Prostate gland (tissue), 2 donors: ENCODE data around the gene IL10RB. TPM values are rescaled to one million over a fixed set of nuclear protein-coding genes. Genes with fewer than 3 reads are reported as not detected.

Source experiments
- DNase-seq: peaks from one replicate; pipeline ENCODE4 v3.0.0-alpha.2; 2019; ENCODE audit warnings: low spot score
- H3K27ac ChIP-seq, 2 donors: fragments of 200-600 bp; sonication (generic); 2 replicates each; pipeline ENCODE4 v1.5.1; 2017 to 2019
- H3K27me3 ChIP-seq: fragments of 200-600 bp; sonication (generic); replicated peaks from 2 replicates; pipeline ENCODE4 v1.5.1; 2019; ENCODE audit not compliant: insufficient read depth
- H3K36me3 ChIP-seq, 2 donors: fragments of 200-600 bp; sonication (generic); 1 replicate in 1 of 2; 2 replicates in 1 of 2; pipeline versions ENCODE4 v1.5.1 to v1.8.1; 2017 to 2019
- H3K4me1 ChIP-seq: fragments of 200-600 bp; sonication (generic); replicated peaks from 2 replicates; pipeline ENCODE4 v1.5.1; 2019
- H3K4me3 ChIP-seq, 2 donors: fragments of 200-600 bp; sonication (generic); 2 replicates each; pipeline ENCODE4 v1.5.1; 2017 to 2019
- H3K9me3 ChIP-seq: fragments of 200-600 bp; sonication (generic); 2 replicates; pipeline ENCODE4 v1.5.1; 2017
- POLR2A ChIP-seq: fragments of 450-650 bp; IDR thresholded peaks from one replicate; pipeline ENCODE4 v1.6.1; 2016; ENCODE audit warnings: antibody characterized with exemption, mild to moderate bottlenecking
- POLR2AphosphoS5 ChIP-seq: sonication (generic); formaldehyde crosslinking; IDR thresholded peaks from one replicate; pipeline ENCODE4 v1.6.1; 2017; ENCODE audit warnings: antibody characterized with exemption
- WGBS: methylation state at CpG from one replicate; pipeline ENCODE4 v1.1.5; 2018; 5-methylcytosine and 5-hydroxymethylcytosine counted together
- intact Hi-C: fragments of 100-400 bp; cut with DNase I; formaldehyde crosslinking; loops from one replicate; pipeline ENCODE4 v1.14.2; 2022
- total RNA-seq, 2 donors: library from RNA; depleted of rRNA; stranded (reverse); fragments of >200 nt; gene quantifications; one replicate each; pipeline ENCODE4 v1.1.0, GENCODE V29; 2016
- TF ChIP-seq, protein P1 (sequence below), 4 experiments: fragments of 200-600 bp in 2 of 4; fragments of 450-650 bp in 2 of 4; sonication (generic) in 2 of 4; IDR thresholded peaks; 1 replicate in 3 of 4; 2 replicates in 1 of 4; pipeline ENCODE4 v1.5.1; 2016 to 2019; ENCODE audit warnings: antibody characterized with exemption in 4 of 4, mild to moderate bottlenecking in 2 of 4, moderate library complexity in 2 of 4

Gene IL10RB
- total RNA-seq, 2 donors from 2014 or later = 29.3 to 30.8 TPM

DNA sequence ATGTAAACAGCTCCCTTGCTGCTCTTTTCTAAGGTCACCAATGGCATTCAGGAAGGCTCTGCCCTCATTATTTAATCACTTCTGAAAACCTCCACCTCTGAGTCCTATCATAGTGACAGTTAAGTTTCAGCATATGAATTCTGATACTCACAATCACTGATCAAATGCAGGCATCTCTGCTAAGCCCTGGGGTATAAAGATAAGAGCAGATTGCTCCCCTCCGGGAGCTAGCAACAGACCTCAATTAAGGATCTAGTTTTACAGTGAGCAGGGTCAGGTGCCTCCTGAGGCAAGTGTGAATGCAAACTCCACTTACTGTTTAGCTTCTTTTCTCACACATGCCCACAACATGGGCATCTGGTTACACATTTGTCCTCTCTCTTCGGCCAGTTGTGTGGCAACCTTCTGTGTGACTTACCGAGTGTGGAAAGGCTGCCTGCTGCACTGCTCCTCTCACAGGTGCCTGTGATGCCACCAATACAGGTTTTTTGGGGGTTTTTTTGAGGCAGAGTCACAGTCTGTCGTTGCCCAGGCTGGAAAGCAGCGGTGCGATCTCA is 15.0 kb downstream of the IL10RB start:
- no peak for TF ChIP-seq POLR2A
- TF ChIP-seq, protein P1, sequence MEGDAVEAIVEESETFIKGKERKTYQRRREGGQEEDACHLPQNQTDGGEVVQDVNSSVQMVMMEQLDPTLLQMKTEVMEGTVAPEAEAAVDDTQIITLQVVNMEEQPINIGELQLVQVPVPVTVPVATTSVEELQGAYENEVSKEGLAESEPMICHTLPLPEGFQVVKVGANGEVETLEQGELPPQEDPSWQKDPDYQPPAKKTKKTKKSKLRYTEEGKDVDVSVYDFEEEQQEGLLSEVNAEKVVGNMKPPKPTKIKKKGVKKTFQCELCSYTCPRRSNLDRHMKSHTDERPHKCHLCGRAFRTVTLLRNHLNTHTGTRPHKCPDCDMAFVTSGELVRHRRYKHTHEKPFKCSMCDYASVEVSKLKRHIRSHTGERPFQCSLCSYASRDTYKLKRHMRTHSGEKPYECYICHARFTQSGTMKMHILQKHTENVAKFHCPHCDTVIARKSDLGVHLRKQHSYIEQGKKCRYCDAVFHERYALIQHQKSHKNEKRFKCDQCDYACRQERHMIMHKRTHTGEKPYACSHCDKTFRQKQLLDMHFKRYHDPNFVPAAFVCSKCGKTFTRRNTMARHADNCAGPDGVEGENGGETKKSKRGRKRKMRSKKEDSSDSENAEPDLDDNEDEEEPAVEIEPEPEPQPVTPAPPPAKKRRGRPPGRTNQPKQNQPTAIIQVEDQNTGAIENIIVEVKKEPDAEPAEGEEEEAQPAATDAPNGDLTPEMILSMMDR (IDR thresholded peaks at IDR 0.05) = no peak
- TF ChIP-seq POLR2AphosphoS5 = no peak
- Histone ChIP-seq H3K36me3 (no peaks in the 10 kb centered on the region), H3K4me1 (peaks cover 4% of the 10 kb centered on the region), H3K27ac (no peak overlapping the region), H3K27me3 (no peaks in the 10 kb centered on the region), H3K4me3 (no peak overlapping the region), H3K9me3 (no peaks in the 10 kb centered on the region)
- WGBS = 94% methylated on average over 6 of the region's 6 CpGs
- DNase-seq = no peak
- intact Hi-C loops = no loop called here

DNA sequence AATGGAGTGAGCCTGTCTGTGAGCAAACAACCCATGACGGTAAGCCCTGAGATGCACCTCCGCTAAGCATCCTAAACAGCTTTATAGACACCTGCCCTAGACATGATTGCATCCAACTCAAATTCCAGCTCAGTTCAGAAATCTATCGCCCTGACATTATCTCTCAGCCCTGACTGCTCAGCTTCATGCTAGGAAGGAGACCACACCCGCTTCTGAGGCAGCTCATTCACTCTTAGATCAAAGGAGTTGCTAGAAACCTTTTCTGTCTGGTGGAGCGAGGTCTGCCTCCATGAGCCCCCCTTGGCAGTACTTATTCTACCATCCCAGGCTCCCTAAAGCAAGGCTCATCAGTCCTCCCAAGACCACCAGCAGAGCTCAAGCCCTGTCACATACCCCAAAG is 17.0 kb downstream of the IL10RB start:
- DNase-seq = no peak
- TF ChIP-seq POLR2AphosphoS5 (no peak), POLR2A (no peak)
- TF ChIP-seq, protein P1 (IDR thresholded peaks at IDR 0.05) = no peak
- H3K27me3 ChIP-seq = no peaks in the 10 kb centered on the region
- intact Hi-C loops = no loop called here
- H3K36me3 ChIP-seq = no peaks in the 10 kb centered on the region
- no peaks in the 10 kb centered on the region for H3K9me3 ChIP-seq
- H3K27ac ChIP-seq = no peak overlapping the region
- H3K4me3 ChIP-seq = no peak overlapping the region
- WGBS = 97% methylated on average over 5 of the region's 5 CpGs
- H3K4me1 ChIP-seq = peaks cover 13% of the 10 kb centered on the region

GRCh38 chr21:33286076-33286475 is 19.9 kb downstream of the IL10RB start:
- H3K27ac ChIP-seq = peak overlapping the region; percentile 51 to 56
- TF ChIP-seq POLR2A (no peak), POLR2AphosphoS5 (no peak)
- TF ChIP-seq, protein P1 (IDR thresholded peaks at IDR 0.05) = no peak
- no peak for DNase-seq

DNA sequence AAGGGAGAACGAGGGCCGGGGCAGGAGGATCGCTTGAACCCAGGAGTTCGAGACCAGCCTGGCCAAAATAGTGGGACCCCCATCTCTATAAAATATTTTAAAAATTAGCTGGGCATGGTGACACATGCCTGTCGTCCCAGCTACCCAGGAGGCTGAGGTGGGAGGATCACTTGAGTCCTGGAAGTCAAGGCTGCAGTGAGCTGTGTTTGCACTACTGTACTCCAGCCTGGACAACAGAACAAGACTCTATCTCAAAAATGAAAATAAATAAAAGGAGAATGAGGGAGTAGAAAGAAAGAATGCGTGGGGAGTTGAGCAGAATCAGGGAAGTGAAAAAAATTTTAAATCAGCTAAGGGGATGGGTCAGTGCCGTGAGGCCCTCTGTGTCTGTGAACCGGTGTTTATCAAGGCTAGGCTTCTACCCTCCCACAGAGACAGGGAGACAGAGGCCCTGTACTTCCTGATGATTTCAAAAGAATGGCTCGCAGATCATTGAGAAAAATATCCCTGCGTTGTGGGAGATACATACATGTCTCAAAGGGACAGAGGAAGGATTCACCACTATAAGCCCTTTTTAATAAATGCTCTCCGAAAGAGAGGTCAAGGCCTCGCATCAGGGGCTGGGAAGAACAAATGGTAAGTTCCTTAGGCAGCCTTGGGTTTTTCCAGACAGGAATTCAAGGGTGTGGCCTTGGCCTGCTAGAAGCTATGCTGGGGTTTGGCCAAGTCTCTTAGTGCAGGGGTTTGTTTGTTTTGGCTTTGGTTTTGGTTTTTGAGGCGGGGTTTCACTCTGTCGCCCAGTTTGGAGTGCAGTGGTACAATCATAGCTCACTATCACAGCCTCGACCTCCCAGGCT is 20.7 kb downstream of the IL10RB start:
- peaks cover 13% of the 10 kb centered on the region for H3K4me1 ChIP-seq
- no peaks in the 10 kb centered on the region for H3K9me3 ChIP-seq
- no peak for TF ChIP-seq POLR2A
- TF ChIP-seq, protein P1 (IDR thresholded peaks at IDR 0.05) = no peak
- TF ChIP-seq POLR2AphosphoS5 = peak; percentile 57
- no peaks in the 10 kb centered on the region for H3K27me3 ChIP-seq
- H3K4me3 ChIP-seq = no peak overlapping the region
- WGBS = 42% methylated on average over 15 of the region's 15 CpGs
- no peaks in the 10 kb centered on the region for H3K36me3 ChIP-seq
- intact Hi-C loops = no loop called here
- peak; percentile 59 for DNase-seq
- H3K27ac ChIP-seq = peak overlapping the region; percentile 51 to 56

More at GRCh38 chr21:33286076-33286475, 19.9 kb downstream of the IL10RB start:
- intact Hi-C loops = no loop called here
- Histone ChIP-seq H3K4me1 (peaks cover 13% of the 10 kb centered on the region), H3K9me3 (no peaks in the 10 kb centered on the region), H3K4me3 (no peak overlapping the region), H3K36me3 (no peaks in the 10 kb centered on the region), H3K27me3 (no peaks in the 10 kb centered on the region)
- 57% methylated on average over 11 of the region's 11 CpGs for WGBS
